K562 (cell line): ENCODE measurements around the gene TREH. TPM values are rescaled to one million over a fixed set of nuclear protein-coding genes. Genes with fewer than 3 reads are reported as not detected.

Experiments used
- ASH1L ChIP-seq: fragments of 450-650 bp; IDR thresholded peaks from 2 replicates; pipeline ENCODE4 v1.6.1; 2018; ENCODE audit warnings: borderline replicate concordance, mild to moderate bottlenecking, low read depth; ENCODE audit not compliant: partially characterized antibody
- BCL6 ChIP-seq: fragments of 250-450 bp; sonication (Bioruptor Pico); IDR thresholded peaks from 2 replicates; pipeline ENCODE4 v1.4.0; 2020
- CCAR2 ChIP-seq: fragments of 200-400 bp; formaldehyde crosslinking; IDR thresholded peaks from 2 replicates; pipeline ENCODE4 v1.6.1; 2017; ENCODE audit warnings: mild to moderate bottlenecking, low read depth, low read length
- CHCHD3 ChIP-seq: fragments of 250-450 bp; sonication (Bioruptor Pico); IDR thresholded peaks from 2 replicates; pipeline ENCODE4 v2.1.2; 2022; ENCODE audit warnings: mild to moderate bottlenecking
- DACH1 ChIP-seq: fragments of 450-650 bp; IDR thresholded peaks from 2 replicates; pipeline ENCODE4 v1.6.1; 2018; ENCODE audit not compliant: partially characterized antibody
- DIDO1 ChIP-seq: fragments of 450-650 bp; IDR thresholded peaks from 2 replicates; pipeline ENCODE4 v1.6.1; 2016; ENCODE audit warnings: low read depth, missing biosample characterization, missing genetic modification characterization
- ETS2 ChIP-seq: IDR thresholded peaks from 2 replicates; pipeline ENCODE4 v1.6.1; 2016; ENCODE audit warnings: borderline replicate concordance, missing genetic modification characterization, mild to moderate bottlenecking, moderate library complexity, missing compliant biosample characterization; ENCODE audit not compliant: poor library complexity, severe bottlenecking
- EWSR1 ChIP-seq: fragments of 450-650 bp; IDR thresholded peaks from 2 replicates; pipeline ENCODE4 v1.6.1; 2018; ENCODE audit warnings: borderline replicate concordance, mild to moderate bottlenecking, low read depth, moderate library complexity; ENCODE audit not compliant: partially characterized antibody
- HNRNPL ChIP-seq: fragments of 200-400 bp; formaldehyde crosslinking; IDR thresholded peaks from 2 replicates; pipeline ENCODE4 v1.6.1; 2017; ENCODE audit warnings: low read depth, mild to moderate bottlenecking, low read length
- L3MBTL2 ChIP-seq: fragments of 450-650 bp; IDR thresholded peaks from 2 replicates; pipeline ENCODE4 v1.6.1; 2016; ENCODE audit warnings: mild to moderate bottlenecking, moderate library complexity
- ZBTB8A ChIP-seq: fragments of 450-650 bp; IDR thresholded peaks from 2 replicates; pipeline ENCODE4 v1.6.1; 2018; ENCODE audit warnings: mild to moderate bottlenecking, moderate library complexity; ENCODE audit not compliant: partially characterized antibody
- ZNF3 ChIP-seq: fragments of 250-450 bp; sonication (Bioruptor Pico); IDR thresholded peaks from 2 replicates; pipeline ENCODE4 v1.5.0; 2021; ENCODE audit warnings: mild to moderate bottlenecking, moderate library complexity
- ZNF354B ChIP-seq: fragments of 250-450 bp; sonication (Bioruptor Pico); IDR thresholded peaks from 2 replicates; pipeline ENCODE4 v1.4.0; 2020
- ZNF830 ChIP-seq: fragments of 250-450 bp; sonication (Bioruptor Pico); IDR thresholded peaks from 2 replicates; pipeline ENCODE4 v1.5.0; 2021; ENCODE audit warnings: mild to moderate bottlenecking
- polyA plus RNA-seq, 8 experiments: library from polyadenylated mRNA; depleted of rRNA in 4 of 8; stranded (reverse) in 5 of 8; unstranded in 3 of 8; fragments of >200 nt; fragmentation: Nextera tagmentation in 2 of 8; fragmentation: Illumina TruSeq in 1 of 8; extraction: Ambion mirVana in 2 of 8; extraction: Trizol in 1 of 8; gene quantifications; 2 replicates each; pipeline versions ENCODE4 v1.2.1 to v1.2.3, GENCODE V29; 2011 to 2014; ENCODE audit warnings: inconsistent platforms in 1 of 8, missing spikeins in 1 of 8
- total RNA-seq, 7 experiments: library from RNA; depleted of rRNA in 6 of 7; stranded (reverse); fragments of >200 nt in 6 of 7; fragmentation: Illumina TruSeq in 2 of 7; extraction: Trizol in 2 of 7; gene quantifications; 2 replicates each; pipeline versions ENCODE4 v1.2.1 to v1.2.3, GENCODE V29; 2011 to 2021; ENCODE audit warnings: low replicate concordance in 1 of 7
- TF ChIP-seq, protein P1 (sequence below): fragments of 250-450 bp; sonication (Bioruptor Pico); IDR thresholded peaks from 2 replicates; pipeline ENCODE4 v1.8.0; 2021; ENCODE audit warnings: borderline replicate concordance, mild to moderate bottlenecking, moderate library complexity; ENCODE audit not compliant: poor library complexity, severe bottlenecking
- TF ChIP-seq, protein P2 (sequence below), 2 experiments: fragments of 450-650 bp; IDR thresholded peaks; 2 replicates each; pipeline ENCODE4 v1.6.1; 2016
- TF ChIP-seq, protein P3 (sequence below): fragments of 250-450 bp; sonication (Bioruptor Pico); IDR thresholded peaks from 2 replicates; pipeline ENCODE4 v1.4.0; 2020
- TF ChIP-seq, protein P4 (sequence below): fragments of 450-650 bp; conservative IDR thresholded peaks from 2 replicates; pipeline ENCODE4 v1.6.1; 2016; ENCODE audit warnings: missing genetic modification characterization, low read depth, mild to moderate bottlenecking, control low read depth, missing compliant biosample characterization

The TREH gene
- total and polyA plus RNA-seq, 9 of the 15 experiments (the other 6 are each of a cell fraction or from before 2014, with no cell fraction given): 0.09 to 0.20 (median 0.11) TPM; not detected in 6

DNA sequence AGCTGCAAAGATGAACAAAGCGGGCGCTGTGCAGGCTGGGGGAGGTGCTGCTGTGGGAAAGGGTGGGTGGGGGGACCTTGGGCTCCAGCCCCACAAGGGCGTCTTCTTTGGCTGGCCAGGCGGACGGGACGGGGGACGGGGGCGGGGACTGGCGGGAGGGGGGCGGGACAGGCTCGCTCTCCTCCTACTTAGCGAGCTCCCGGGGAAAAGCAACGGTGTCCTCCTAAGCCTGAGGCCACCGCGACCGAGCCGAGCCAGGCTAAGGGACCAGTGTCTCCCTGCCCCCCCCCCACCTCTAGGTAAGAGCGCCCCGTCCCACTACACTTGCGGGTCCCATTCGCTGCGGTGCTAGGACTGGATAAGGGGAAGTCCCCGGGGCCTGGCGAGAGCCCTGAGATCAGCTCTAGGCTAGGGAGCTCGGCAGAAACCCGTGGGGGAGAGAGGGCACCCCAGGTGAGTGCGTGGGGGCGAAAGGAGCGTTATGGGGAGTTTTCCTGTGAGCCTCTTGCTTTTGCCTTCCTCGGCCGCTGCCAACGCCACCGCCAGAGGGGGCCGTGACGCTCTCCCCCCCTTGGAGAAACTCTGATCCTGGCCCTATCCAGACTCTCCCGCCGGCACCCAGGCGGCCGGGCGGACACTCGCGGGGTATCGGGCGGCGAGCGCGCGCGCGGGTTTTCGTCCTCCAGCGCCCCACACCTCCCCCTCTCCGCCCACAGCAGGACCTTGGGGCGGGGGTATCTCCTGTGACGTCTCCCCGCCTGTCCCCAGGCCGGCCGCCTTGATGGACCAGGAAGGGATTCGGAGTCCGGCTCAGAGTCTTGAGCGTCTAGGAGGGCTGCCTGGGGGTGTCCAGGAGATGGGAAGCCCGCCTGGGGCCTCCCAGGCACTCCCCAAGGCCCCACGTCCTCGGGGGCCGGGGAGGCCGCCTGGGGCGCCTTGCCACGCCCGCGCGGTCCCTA, 71.8 kb downstream of the TREH start, which contains the start of gene PHLDB1 (continued):
- TF ChIP-seq L3MBTL2 (no peak), ZNF830 (no peak), EWSR1 (no peak), ASH1L (no peak), DIDO1 (tag) (no peak), CHCHD3 (no peak), DACH1 (no peak), CCAR2 (no peak), ZNF354B (CRISPR knock-in tag) (no peak), HNRNPL (peak; percentile 31; the same call in 1 of the 2 replicates), ETS2 (tag) (no peak), ZNF3 (CRISPR knock-in tag) (no peak), ZBTB8A (no peak), BCL6 (no peak)
- TF ChIP-seq, protein P1, sequence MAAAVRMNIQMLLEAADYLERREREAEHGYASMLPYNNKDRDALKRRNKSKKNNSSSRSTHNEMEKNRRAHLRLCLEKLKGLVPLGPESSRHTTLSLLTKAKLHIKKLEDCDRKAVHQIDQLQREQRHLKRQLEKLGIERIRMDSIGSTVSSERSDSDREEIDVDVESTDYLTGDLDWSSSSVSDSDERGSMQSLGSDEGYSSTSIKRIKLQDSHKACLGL: no peak
- TF ChIP-seq, protein P2, sequence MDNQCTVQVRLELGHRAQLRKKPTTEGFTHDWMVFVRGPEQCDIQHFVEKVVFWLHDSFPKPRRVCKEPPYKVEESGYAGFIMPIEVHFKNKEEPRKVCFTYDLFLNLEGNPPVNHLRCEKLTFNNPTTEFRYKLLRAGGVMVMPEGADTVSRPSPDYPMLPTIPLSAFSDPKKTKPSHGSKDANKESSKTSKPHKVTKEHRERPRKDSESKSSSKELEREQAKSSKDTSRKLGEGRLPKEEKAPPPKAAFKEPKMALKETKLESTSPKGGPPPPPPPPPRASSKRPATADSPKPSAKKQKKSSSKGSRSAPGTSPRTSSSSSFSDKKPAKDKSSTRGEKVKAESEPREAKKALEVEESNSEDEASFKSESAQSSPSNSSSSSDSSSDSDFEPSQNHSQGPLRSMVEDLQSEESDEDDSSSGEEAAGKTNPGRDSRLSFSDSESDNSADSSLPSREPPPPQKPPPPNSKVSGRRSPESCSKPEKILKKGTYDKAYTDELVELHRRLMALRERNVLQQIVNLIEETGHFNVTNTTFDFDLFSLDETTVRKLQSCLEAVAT (IDR thresholded peaks at IDR 0.05): no peak
- TF ChIP-seq, protein P3, sequence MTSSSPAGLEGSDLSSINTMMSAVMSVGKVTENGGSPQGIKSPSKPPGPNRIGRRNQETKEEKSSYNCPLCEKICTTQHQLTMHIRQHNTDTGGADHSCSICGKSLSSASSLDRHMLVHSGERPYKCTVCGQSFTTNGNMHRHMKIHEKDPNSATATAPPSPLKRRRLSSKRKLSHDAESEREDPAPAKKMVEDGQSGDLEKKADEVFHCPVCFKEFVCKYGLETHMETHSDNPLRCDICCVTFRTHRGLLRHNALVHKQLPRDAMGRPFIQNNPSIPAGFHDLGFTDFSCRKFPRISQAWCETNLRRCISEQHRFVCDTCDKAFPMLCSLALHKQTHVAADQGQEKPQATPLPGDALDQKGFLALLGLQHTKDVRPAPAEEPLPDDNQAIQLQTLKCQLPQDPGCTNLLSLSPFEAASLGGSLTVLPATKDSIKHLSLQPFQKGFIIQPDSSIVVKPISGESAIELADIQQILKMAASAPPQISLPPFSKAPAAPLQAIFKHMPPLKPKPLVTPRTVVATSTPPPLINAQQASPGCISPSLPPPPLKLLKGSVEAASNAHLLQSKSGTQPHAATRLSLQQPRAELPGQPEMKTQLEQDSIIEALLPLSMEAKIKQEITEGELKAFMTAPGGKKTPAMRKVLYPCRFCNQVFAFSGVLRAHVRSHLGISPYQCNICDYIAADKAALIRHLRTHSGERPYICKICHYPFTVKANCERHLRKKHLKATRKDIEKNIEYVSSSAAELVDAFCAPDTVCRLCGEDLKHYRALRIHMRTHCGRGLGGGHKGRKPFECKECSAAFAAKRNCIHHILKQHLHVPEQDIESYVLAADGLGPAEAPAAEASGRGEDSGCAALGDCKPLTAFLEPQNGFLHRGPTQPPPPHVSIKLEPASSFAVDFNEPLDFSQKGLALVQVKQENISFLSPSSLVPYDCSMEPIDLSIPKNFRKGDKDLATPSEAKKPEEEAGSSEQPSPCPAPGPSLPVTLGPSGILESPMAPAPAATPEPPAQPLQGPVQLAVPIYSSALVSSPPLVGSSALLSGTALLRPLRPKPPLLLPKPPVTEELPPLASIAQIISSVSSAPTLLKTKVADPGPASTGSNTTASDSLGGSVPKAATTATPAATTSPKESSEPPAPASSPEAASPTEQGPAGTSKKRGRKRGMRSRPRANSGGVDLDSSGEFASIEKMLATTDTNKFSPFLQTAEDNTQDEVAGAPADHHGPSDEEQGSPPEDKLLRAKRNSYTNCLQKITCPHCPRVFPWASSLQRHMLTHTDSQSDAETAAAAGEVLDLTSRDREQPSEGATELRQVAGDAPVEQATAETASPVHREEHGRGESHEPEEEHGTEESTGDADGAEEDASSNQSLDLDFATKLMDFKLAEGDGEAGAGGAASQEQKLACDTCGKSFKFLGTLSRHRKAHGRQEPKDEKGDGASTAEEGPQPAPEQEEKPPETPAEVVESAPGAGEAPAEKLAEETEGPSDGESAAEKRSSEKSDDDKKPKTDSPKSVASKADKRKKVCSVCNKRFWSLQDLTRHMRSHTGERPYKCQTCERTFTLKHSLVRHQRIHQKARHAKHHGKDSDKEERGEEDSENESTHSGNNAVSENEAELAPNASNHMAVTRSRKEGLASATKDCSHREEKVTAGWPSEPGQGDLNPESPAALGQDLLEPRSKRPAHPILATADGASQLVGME (CRISPR knock-in tag): no peak
- TF ChIP-seq, protein P4, sequence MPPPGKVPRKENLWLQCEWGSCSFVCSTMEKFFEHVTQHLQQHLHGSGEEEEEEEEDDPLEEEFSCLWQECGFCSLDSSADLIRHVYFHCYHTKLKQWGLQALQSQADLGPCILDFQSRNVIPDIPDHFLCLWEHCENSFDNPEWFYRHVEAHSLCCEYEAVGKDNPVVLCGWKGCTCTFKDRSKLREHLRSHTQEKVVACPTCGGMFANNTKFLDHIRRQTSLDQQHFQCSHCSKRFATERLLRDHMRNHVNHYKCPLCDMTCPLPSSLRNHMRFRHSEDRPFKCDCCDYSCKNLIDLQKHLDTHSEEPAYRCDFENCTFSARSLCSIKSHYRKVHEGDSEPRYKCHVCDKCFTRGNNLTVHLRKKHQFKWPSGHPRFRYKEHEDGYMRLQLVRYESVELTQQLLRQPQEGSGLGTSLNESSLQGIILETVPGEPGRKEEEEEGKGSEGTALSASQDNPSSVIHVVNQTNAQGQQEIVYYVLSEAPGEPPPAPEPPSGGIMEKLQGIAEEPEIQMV (tag): no peak
